HG03108 (cell line): ENCODE results near the gene SHBG.

Experiments used
- ATAC-seq: cut with Tn5 transposase; IDR thresholded peaks from one replicate; pipeline ENCODE4 v1.9.1; 2021; ENCODE audit warnings: moderate library complexity; ENCODE audit not compliant: unreplicated experiment

The SHBG gene

GRCh38 chr17:7646457-7646856, 16.5 kb downstream of the SHBG start:
- no peak for ATAC-seq

GRCh38 chr17:7647018-7647417, 17.1 kb downstream of the SHBG start:
- ATAC-seq = no peak

GRCh38 chr17:7650509-7651096, 20.7 kb downstream of the SHBG start, which contains the start of gene ATP1B2:
Gene ATP1B2, plus strand, starts transcription at chr17:7650926. Its CDS starts 593 bp downstream, at chr17:7651519.
- ATAC-seq = no peak

- no peak for ATAC-seq
Observed at GRCh38 chr17:7651097-7651664, 21.2 kb downstream of the SHBG start.

GRCh38 chr17:7651665-7652387, 21.9 kb downstream of the SHBG start:
- no peak for ATAC-seq

GRCh38 chr17:7652388-7653356, 22.7 kb downstream of the SHBG start:
- ATAC-seq = no peak

- no peak for ATAC-seq
Observed at GRCh38 chr17:7654832-7655540, 25.1 kb downstream of the SHBG start.

- no peak for ATAC-seq
Observed at GRCh38 chr17:7655541-7655840, 25.6 kb downstream of the SHBG start.

GRCh38 chr17:7656958-7657609, 27.1 kb downstream of the SHBG start:
- ATAC-seq = no peak

- ATAC-seq = no peak
Observed at GRCh38 chr17:7667656-7668406, 37.9 kb downstream of the SHBG start.

GRCh38 chr17:7668482-7668881, 38.5 kb downstream of the SHBG start:
- ATAC-seq = no peak

- no peak for ATAC-seq
Observed at GRCh38 chr17:7673239-7673638, 43.3 kb downstream of the SHBG start.

GRCh38 chr17:7674934-7675333, 45.0 kb downstream of the SHBG start:
- no peak for ATAC-seq

GRCh38 chr17:7676533-7676932, 46.6 kb downstream of the SHBG start:
- no peak for ATAC-seq

GRCh38 chr17:7677388-7678067, 47.6 kb downstream of the SHBG start:
- no peak for ATAC-seq
